Measurements from ENCODE around the gene NRARP. TPM values are rescaled to one million over a fixed set of nuclear protein-coding genes. Genes with fewer than 3 reads are reported as not detected.

Gene NRARP
- total and polyA plus RNA-seq, 2 of the 8 experiments (the other 6 are each of a cell fraction or from before 2014, with no cell fraction given): 32.5 to 37.2 TPM

GRCh38 chr9:137273611-137274320, 28.3 kb downstream of the NRARP start (continued):
- no peak for TF ChIP-seq BRCA1 (IDR thresholded peaks at IDR 0.05; ENCODE audit: low read depth, low read length)
- TF ChIP-seq GABPA (IDR thresholded peaks at IDR 0.05; ENCODE audit: borderline replicate concordance, insufficient read depth, low read length): no peak
- no peak for TF ChIP-seq CBX8 (IDR thresholded peaks at IDR 0.05; ENCODE audit: borderline replicate concordance, low read depth, low read length)
- TF ChIP-seq TCF12 (IDR thresholded peaks at IDR 0.05; ENCODE audit: low read depth, low read length): no peak
- TF ChIP-seq ATF3 (IDR thresholded peaks at IDR 0.05; ENCODE audit: insufficient read depth, low read depth, low read length): no peak
- TF ChIP-seq CREB1 (IDR thresholded peaks at IDR 0.05): no peak
- no peak for TF ChIP-seq CHD1 (IDR thresholded peaks at IDR 0.05; ENCODE audit: low read depth, low read length)
